Bronchial epithelial cell (primary cell): ENCODE data around the gene GJB5. TPM values are rescaled to one million over a fixed set of nuclear protein-coding genes. Genes with fewer than 3 reads are reported as not detected.

Source experiments
- DNase-seq: peaks from one replicate; pipeline ENCODE4 v3.0.0-alpha.2; 2010; ENCODE audit warnings: low read depth
- FAIRE-seq: peaks from 2 replicates; lab custom pipeline; 2011; peaks lifted over from hg19 to GRCh38; lab: Jason Lieb, UNC
- H3K27me3 ChIP-seq: 2 replicates; pipeline ENCODE4 v1.5.1; 2011; ENCODE audit warnings: low read length; ENCODE audit not compliant: control insufficient read depth, insufficient read depth
- H3K36me3 ChIP-seq: 2 replicates; pipeline ENCODE4 v1.5.1; 2011; ENCODE audit warnings: low read length; ENCODE audit not compliant: control insufficient read depth, insufficient read depth
- H3K4me3 ChIP-seq: 2 replicates; pipeline ENCODE4 v1.5.1; 2011; ENCODE audit warnings: mild to moderate bottlenecking, low read depth, low read length, control low read depth
- CTCF ChIP-seq: IDR thresholded peaks from 2 replicates; pipeline ENCODE4 v1.5.1; 2011; ENCODE audit warnings: mild to moderate bottlenecking, moderate library complexity, low read length, control low read depth, inconsistent platforms; ENCODE audit not compliant: insufficient read depth, severe bottlenecking
- total RNA-seq: library from RNA; depleted of rRNA; stranded (reverse); fragments of >200 nt; gene quantifications from 2 replicates; pipeline ENCODE4 v1.2.1, GENCODE V29; 2014

The GJB5 gene
- total RNA-seq, 1 donor from 2014 or later: 95.8 TPM

GRCh38 chr1:34712007-34712688 is 42.7 kb upstream of the GJB5 start:
- no peak overlapping the region for H3K4me3 ChIP-seq
- DNase-seq (no peak), FAIRE-seq (no peak)
- H3K36me3 ChIP-seq: no peaks in the 10 kb centered on the region
- no peaks in the 10 kb centered on the region for H3K27me3 ChIP-seq
- TF ChIP-seq CTCF: no peak

- peak; percentile 50 for FAIRE-seq
- no peak overlapping the region for H3K4me3 ChIP-seq
- no peak for TF ChIP-seq CTCF
Observed at GRCh38 chr1:34713443-34713842, 41.4 kb upstream of the GJB5 start.

GRCh38 chr1:34714386-34714785 is 40.5 kb upstream of the GJB5 start:
- no peak for TF ChIP-seq CTCF

More at GRCh38 chr1:34713443-34713842, 41.4 kb upstream of the GJB5 start:
- peaks cover 1% of the 10 kb centered on the region for H3K27me3 ChIP-seq
- DNase-seq: no peak
- H3K36me3 ChIP-seq: no peaks in the 10 kb centered on the region

GRCh38 chr1:34715139-34715538 is 39.7 kb upstream of the GJB5 start:
- no peak for TF ChIP-seq CTCF
- H3K36me3 ChIP-seq: no peaks in the 10 kb centered on the region
- peaks cover 1% of the 10 kb centered on the region for H3K27me3 ChIP-seq
- no peak for DNase-seq
- no peak overlapping the region for H3K4me3 ChIP-seq
- no peak for FAIRE-seq

More at GRCh38 chr1:34714386-34714785, 40.5 kb upstream of the GJB5 start:
- H3K4me3 ChIP-seq: no peak overlapping the region
- H3K36me3 ChIP-seq: no peaks in the 10 kb centered on the region
- H3K27me3 ChIP-seq: peaks cover 1% of the 10 kb centered on the region
- DNase-seq (no peak), FAIRE-seq (no peak)

- DNase-seq (no peak), FAIRE-seq (no peak)
- H3K4me3 ChIP-seq: no peak overlapping the region
- no peak for TF ChIP-seq CTCF
- no peaks in the 10 kb centered on the region for H3K36me3 ChIP-seq
- H3K27me3 ChIP-seq: peaks cover 1% of the 10 kb centered on the region
Observed at GRCh38 chr1:34721241-34721640, 33.6 kb upstream of the GJB5 start.
